NCI-H1092 treated with DMSO at 0.1 percent for 48 hours (cell line): ENCODE measurements around the gene ADH4.
"Not testable (repeated sequence)": the region's sequence is repeated elsewhere in the genome, so short reads cannot be mapped to it uniquely, and the experiment has no call there.

Source experiments
- DNase-seq: peaks from one replicate; lab custom pipeline; 2025; lab: John Stamatoyannopoulos, UW

Gene ADH4

GRCh38 chr4:99144070-99144469 is at the start of gene ADH4:
ADH4 (minus strand) TSS chr4:99144297; CDS start chr4:99144222, 75 bp downstream.
- no peak for DNase-seq

- no peak for DNase-seq
Measured at GRCh38 chr4:99190336-99190735, 46.2 kb upstream of the ADH4 start.

GRCh38 chr4:99189900-99190299 is 45.8 kb upstream of the ADH4 start:
- DNase-seq = not testable (repeated sequence)

- DNase-seq = no peak
Measured at GRCh38 chr4:99186029-99186428, 41.9 kb upstream of the ADH4 start.

GRCh38 chr4:99185581-99185980 is 41.5 kb upstream of the ADH4 start:
- DNase-seq = no peak

GRCh38 chr4:99180382-99181070 is 36.4 kb upstream of the ADH4 start:
- DNase-seq = no peak

GRCh38 chr4:99179626-99180025 is 35.5 kb upstream of the ADH4 start:
- DNase-seq = no peak

GRCh38 chr4:99179178-99179577 is 35.1 kb upstream of the ADH4 start:
- DNase-seq = no peak

GRCh38 chr4:99166544-99166943 is 22.4 kb upstream of the ADH4 start:
- no peak for DNase-seq

- no peak for DNase-seq
Measured at GRCh38 chr4:99165978-99166377, 21.9 kb upstream of the ADH4 start.

- no peak for DNase-seq
Measured at GRCh38 chr4:99161373-99162099, 17.4 kb upstream of the ADH4 start.

- DNase-seq = no peak
Measured at GRCh38 chr4:99159699-99160098, 15.6 kb upstream of the ADH4 start.

GRCh38 chr4:99157478-99157935 is 13.4 kb upstream of the ADH4 start:
- DNase-seq = no peak

- DNase-seq = no peak
Measured at GRCh38 chr4:99156992-99157391, 12.9 kb upstream of the ADH4 start.

GRCh38 chr4:99154658-99155342 is 10.7 kb upstream of the ADH4 start:
- DNase-seq = no peak

GRCh38 chr4:99151995-99152394 is 7.9 kb upstream of the ADH4 start:
- no peak for DNase-seq

GRCh38 chr4:99151452-99151851 is 7.4 kb upstream of the ADH4 start:
- no peak for DNase-seq

- DNase-seq = no peak
Measured at GRCh38 chr4:99149426-99150019, 5.4 kb upstream of the ADH4 start.

- no peak for DNase-seq
Measured at GRCh38 chr4:99148550-99148949, 4.5 kb upstream of the ADH4 start.

GRCh38 chr4:99144587-99144986 is 490 bp upstream of the ADH4 start:
- DNase-seq = no peak

GRCh38 chr4:99136329-99136728 is 7.8 kb downstream of the ADH4 start:
- no peak for DNase-seq

- no peak for DNase-seq
Measured at GRCh38 chr4:99135541-99136162, 8.4 kb downstream of the ADH4 start.
